ENCODE results near the gene SORBS2.

DNA sequence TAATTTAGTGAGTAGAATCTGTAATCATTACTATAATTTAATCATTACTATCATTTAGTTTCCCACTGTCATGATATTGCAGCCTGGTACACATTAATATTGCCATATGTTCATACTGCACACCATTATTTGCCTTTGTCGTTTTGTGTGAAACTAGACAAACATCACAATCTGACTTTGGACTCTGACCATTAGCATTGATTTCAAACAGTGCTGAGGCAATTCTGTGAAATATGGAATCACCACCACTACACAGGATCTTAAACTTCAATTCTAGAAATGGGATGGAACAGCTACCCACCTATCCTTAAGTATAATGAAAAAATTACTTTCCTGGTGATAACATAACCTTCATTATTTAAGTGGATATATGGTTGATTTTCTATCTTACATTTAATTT, 98.3 kb downstream of the SORBS2 start:
- TF ChIP-seq, protein P1, sequence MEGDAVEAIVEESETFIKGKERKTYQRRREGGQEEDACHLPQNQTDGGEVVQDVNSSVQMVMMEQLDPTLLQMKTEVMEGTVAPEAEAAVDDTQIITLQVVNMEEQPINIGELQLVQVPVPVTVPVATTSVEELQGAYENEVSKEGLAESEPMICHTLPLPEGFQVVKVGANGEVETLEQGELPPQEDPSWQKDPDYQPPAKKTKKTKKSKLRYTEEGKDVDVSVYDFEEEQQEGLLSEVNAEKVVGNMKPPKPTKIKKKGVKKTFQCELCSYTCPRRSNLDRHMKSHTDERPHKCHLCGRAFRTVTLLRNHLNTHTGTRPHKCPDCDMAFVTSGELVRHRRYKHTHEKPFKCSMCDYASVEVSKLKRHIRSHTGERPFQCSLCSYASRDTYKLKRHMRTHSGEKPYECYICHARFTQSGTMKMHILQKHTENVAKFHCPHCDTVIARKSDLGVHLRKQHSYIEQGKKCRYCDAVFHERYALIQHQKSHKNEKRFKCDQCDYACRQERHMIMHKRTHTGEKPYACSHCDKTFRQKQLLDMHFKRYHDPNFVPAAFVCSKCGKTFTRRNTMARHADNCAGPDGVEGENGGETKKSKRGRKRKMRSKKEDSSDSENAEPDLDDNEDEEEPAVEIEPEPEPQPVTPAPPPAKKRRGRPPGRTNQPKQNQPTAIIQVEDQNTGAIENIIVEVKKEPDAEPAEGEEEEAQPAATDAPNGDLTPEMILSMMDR (conservative IDR thresholded peaks at IDR 0.05; ENCODE audit: low read length), result no peak
- no peak for TF ChIP-seq EZH2phosphoT487 (IDR thresholded peaks at IDR 0.05; ENCODE audit: borderline replicate concordance)

Data from Loucy (cell line).